ENCODE data around the gene POLR3GL.
"Not testable (repeated sequence)": the region's sequence is repeated elsewhere in the genome, so short reads cannot be mapped to it uniquely, and the experiment has no call there.

The POLR3GL gene

GRCh38 chr1:146021622-146022402, 57.3 kb downstream of the POLR3GL start, which contains the start of gene HJV:
Gene HJV (minus strand): TSS chr1:146021735. CDS start chr1:146020231, 1,504 bp downstream.
- DNase-seq: no peak

- DNase-seq: no peak
Measured at GRCh38 chr1:146022403-146023127, 58.1 kb downstream of the POLR3GL start.

GRCh38 chr1:146025787-146026495, 61.5 kb downstream of the POLR3GL start:
- DNase-seq: not testable (repeated sequence)

GRCh38 chr1:146026650-146027049, 62.2 kb downstream of the POLR3GL start:
- DNase-seq: not testable (repeated sequence)

Data from NCI-H2081 (cell line).